Adrenal gland (tissue), 5 donors: ENCODE measurements around the gene ERBB4.
"Not testable (repeated sequence)": the region's sequence is repeated elsewhere in the genome, so short reads cannot be mapped to it uniquely, and the experiment has no call there.

Experiments used
- POLR2A ChIP-seq, 2 donors: fragments of 450-650 bp; IDR thresholded peaks; one replicate each; pipeline ENCODE4 v1.6.1; 2017; ENCODE audit warnings: antibody characterized with exemption in 2 of 2, mild to moderate bottlenecking in 2 of 2, moderate library complexity in 1 of 2
- TF ChIP-seq, protein P1 (sequence below), 6 experiments: fragments of 450-650 bp in 4 of 6; fragments of 200-600 bp in 2 of 6; sonication (generic) in 1 of 6; IDR thresholded peaks; 1 replicate in 5 of 6; 2 replicates in 1 of 6; pipeline versions ENCODE4 v1.5.1 to v1.8.0; 2016 to 2021; ENCODE audit warnings: antibody characterized with exemption in 6 of 6, mild to moderate bottlenecking in 2 of 6, moderate library complexity in 1 of 6
- donor health status: DM: no; HTN: no; CAD: no.

- TF ChIP-seq, protein P1, sequence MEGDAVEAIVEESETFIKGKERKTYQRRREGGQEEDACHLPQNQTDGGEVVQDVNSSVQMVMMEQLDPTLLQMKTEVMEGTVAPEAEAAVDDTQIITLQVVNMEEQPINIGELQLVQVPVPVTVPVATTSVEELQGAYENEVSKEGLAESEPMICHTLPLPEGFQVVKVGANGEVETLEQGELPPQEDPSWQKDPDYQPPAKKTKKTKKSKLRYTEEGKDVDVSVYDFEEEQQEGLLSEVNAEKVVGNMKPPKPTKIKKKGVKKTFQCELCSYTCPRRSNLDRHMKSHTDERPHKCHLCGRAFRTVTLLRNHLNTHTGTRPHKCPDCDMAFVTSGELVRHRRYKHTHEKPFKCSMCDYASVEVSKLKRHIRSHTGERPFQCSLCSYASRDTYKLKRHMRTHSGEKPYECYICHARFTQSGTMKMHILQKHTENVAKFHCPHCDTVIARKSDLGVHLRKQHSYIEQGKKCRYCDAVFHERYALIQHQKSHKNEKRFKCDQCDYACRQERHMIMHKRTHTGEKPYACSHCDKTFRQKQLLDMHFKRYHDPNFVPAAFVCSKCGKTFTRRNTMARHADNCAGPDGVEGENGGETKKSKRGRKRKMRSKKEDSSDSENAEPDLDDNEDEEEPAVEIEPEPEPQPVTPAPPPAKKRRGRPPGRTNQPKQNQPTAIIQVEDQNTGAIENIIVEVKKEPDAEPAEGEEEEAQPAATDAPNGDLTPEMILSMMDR (IDR thresholded peaks at IDR 0.05), result not testable (repeated sequence)
- not testable (repeated sequence) for TF ChIP-seq POLR2A (IDR thresholded peaks at IDR 0.05)
Measured at GRCh38 chr2:212467551-212467950, 71.1 kb downstream of the ERBB4 start.
